ENCODE measurements around the gene BDKRB2. TPM values are rescaled to one million over a fixed set of nuclear protein-coding genes. Genes with fewer than 3 reads are reported as not detected.

The BDKRB2 gene
- polyA plus RNA-seq, 1 donor from 2014 or later, result not detected

GRCh38 chr14:96284430-96284829 lies 79.8 kb downstream of the BDKRB2 start:
- no peaks in the 10 kb centered on the region for H3K27me3 ChIP-seq (ENCODE audit: insufficient read depth, low read depth, low read length)
- no peaks in the 10 kb centered on the region for H3K79me2 ChIP-seq (replicated peaks; ENCODE audit: insufficient read depth, low read length)
- H3F3A ChIP-seq (ENCODE audit: insufficient read depth, low read length, poor library complexity, severe bottlenecking), result no peaks in the 10 kb centered on the region
- peaks cover 3% of the 10 kb centered on the region for H3K36me3 ChIP-seq (ENCODE audit: insufficient read depth, low read length)
- no peak overlapping the region for H2AFZ ChIP-seq (ENCODE audit: low read depth, low read length)
- H3K27ac ChIP-seq (ENCODE audit: low read length), result no peak overlapping the region
- H3K4me3 ChIP-seq (ENCODE audit: low read length), result no peak overlapping the region
- no peaks in the 10 kb centered on the region for H3K9me3 ChIP-seq (ENCODE audit: low read length)
- H4K20me1 ChIP-seq (ENCODE audit: insufficient read depth), result no peaks in the 10 kb centered on the region
- H3K9ac ChIP-seq (ENCODE audit: low read length), result no peak overlapping the region
- no peak overlapping the region for H3K4me2 ChIP-seq (ENCODE audit: low read length)
- TF ChIP-seq SMC3 (conservative IDR thresholded peaks at IDR 0.05; ENCODE audit: poor library complexity) (no peak), EZH2 (IDR thresholded peaks at IDR 0.05; ENCODE audit: borderline replicate concordance, insufficient read depth, low read length, poor library complexity, severe bottlenecking) (no peak), MXI1 (conservative IDR thresholded peaks at IDR 0.05; ENCODE audit: poor library complexity, severe bottlenecking) (no peak), CTCF (IDR thresholded peaks at IDR 0.05; ENCODE audit: poor library complexity, severe bottlenecking) (no peak), REST (IDR thresholded peaks at IDR 0.05; ENCODE audit: borderline replicate concordance) (no peak), RAD21 (conservative IDR thresholded peaks at IDR 0.05) (no peak)
- H3K9me2 ChIP-seq (ENCODE audit: insufficient read depth, low read length), result no peaks in the 10 kb centered on the region

DNA sequence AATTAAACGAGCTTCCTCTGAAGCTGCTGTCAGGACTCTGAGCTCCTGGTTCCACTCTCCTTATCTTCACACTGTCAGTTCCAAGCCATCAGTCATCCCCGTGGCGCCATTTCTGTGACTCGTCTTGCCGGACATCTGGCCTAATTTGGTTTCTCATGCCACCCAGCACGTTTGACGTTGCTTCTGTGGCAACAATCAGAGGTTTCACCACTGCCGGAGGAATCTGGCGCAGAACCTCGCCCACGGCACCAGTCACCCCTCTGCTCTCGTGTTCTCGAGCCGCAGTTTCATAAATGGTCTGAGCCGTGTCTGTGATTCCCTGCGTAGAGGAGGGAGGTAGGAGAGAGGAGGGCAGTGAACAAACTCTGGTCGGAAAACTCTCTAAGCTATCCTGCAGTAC lies 81.0 kb downstream of the BDKRB2 start:
- Histone ChIP-seq H3K4me2 (ENCODE audit: low read length) (no peak overlapping the region), H3K79me2 (replicated peaks; ENCODE audit: insufficient read depth, low read length) (no peaks in the 10 kb centered on the region), H3K9me3 (ENCODE audit: low read length) (no peaks in the 10 kb centered on the region), H4K20me1 (ENCODE audit: insufficient read depth) (no peaks in the 10 kb centered on the region), H3F3A (ENCODE audit: insufficient read depth, low read length, poor library complexity, severe bottlenecking) (no peaks in the 10 kb centered on the region), H3K27ac (ENCODE audit: low read length) (no peak overlapping the region), H2AFZ (ENCODE audit: low read depth, low read length) (no peak overlapping the region), H3K9me2 (ENCODE audit: insufficient read depth, low read length) (no peaks in the 10 kb centered on the region), H3K36me3 (ENCODE audit: insufficient read depth, low read length) (peaks cover 10% of the 10 kb centered on the region), H3K4me3 (ENCODE audit: low read length) (no peak overlapping the region), H3K9ac (ENCODE audit: low read length) (no peak overlapping the region), H3K27me3 (ENCODE audit: insufficient read depth, low read depth, low read length) (no peaks in the 10 kb centered on the region)
- TF ChIP-seq TAF1 (IDR thresholded peaks at IDR 0.05; ENCODE audit: low read depth), result no peak
- TF ChIP-seq EP300 (conservative IDR thresholded peaks at IDR 0.05; ENCODE audit: poor library complexity, severe bottlenecking), result no peak

DNA sequence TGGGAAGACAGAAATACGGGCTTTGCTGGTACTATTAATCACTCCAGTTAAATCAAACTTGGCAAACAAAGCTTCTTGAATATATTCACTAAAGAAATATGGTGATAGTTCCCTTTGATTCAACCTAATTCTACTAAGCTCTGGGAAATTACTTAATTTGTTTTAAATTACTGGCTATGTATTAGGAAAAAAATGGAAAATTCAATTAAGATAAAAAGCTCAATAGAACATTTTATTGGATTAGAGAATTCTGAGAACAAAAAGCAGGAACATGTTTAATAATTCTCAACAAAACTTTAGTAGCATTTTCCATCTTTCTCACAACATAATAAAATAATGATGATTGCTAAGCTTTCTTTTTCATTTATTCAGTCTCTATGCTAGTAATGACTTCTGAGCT lies 81.6 kb downstream of the BDKRB2 start:
- no peaks in the 10 kb centered on the region for H3F3A ChIP-seq (ENCODE audit: insufficient read depth, low read length, poor library complexity, severe bottlenecking)
- no peak overlapping the region for H3K9ac ChIP-seq (ENCODE audit: low read length)
- H3K27me3 ChIP-seq (ENCODE audit: insufficient read depth, low read depth, low read length), result no peaks in the 10 kb centered on the region
- no peak overlapping the region for H3K27ac ChIP-seq (ENCODE audit: low read length)
- H3K4me2 ChIP-seq (ENCODE audit: low read length), result no peak overlapping the region
- no peaks in the 10 kb centered on the region for H3K9me3 ChIP-seq (ENCODE audit: low read length)
- H3K4me3 ChIP-seq (ENCODE audit: low read length), result no peak overlapping the region
- H3K36me3 ChIP-seq (ENCODE audit: insufficient read depth, low read length), result peaks cover 12% of the 10 kb centered on the region
- TF ChIP-seq CTCF (IDR thresholded peaks at IDR 0.05; ENCODE audit: poor library complexity, severe bottlenecking) (no peak), EZH2 (IDR thresholded peaks at IDR 0.05; ENCODE audit: borderline replicate concordance, insufficient read depth, low read length, poor library complexity, severe bottlenecking) (no peak), SMC3 (conservative IDR thresholded peaks at IDR 0.05; ENCODE audit: poor library complexity) (no peak), EP300 (conservative IDR thresholded peaks at IDR 0.05; ENCODE audit: poor library complexity, severe bottlenecking) (no peak), POLR2AphosphoS5 (IDR thresholded peaks at IDR 0.05) (no peak), REST (IDR thresholded peaks at IDR 0.05; ENCODE audit: borderline replicate concordance) (no peak), RAD21 (conservative IDR thresholded peaks at IDR 0.05) (no peak), MXI1 (conservative IDR thresholded peaks at IDR 0.05; ENCODE audit: poor library complexity, severe bottlenecking) (no peak), TAF1 (IDR thresholded peaks at IDR 0.05; ENCODE audit: low read depth) (no peak)
- no peaks in the 10 kb centered on the region for H4K20me1 ChIP-seq (ENCODE audit: insufficient read depth)
- H3K9me2 ChIP-seq (ENCODE audit: insufficient read depth, low read length), result no peaks in the 10 kb centered on the region
- H2AFZ ChIP-seq (ENCODE audit: low read depth, low read length), result no peak overlapping the region
- H3K79me2 ChIP-seq (replicated peaks; ENCODE audit: insufficient read depth, low read length), result no peaks in the 10 kb centered on the region
